ENCODE results near the gene NKX3-2. TPM values are rescaled to one million over a fixed set of nuclear protein-coding genes. Genes with fewer than 3 reads are reported as not detected.

The NKX3-2 gene
- total RNA-seq, 1 experiment from 2014 or later, result 1.2 TPM

- H3K36me3 ChIP-seq (ENCODE audit: control insufficient read depth, insufficient read depth, low read length), result no peaks in the 10 kb centered on the region
- TF ChIP-seq SIN3A (IDR thresholded peaks at IDR 0.05; ENCODE audit: borderline replicate concordance, insufficient read depth, low read depth, low read length), result no peak
- no peak for TF ChIP-seq TCF7L2 (IDR thresholded peaks at IDR 0.05; ENCODE audit: low read depth, low read length)
- TF ChIP-seq REST (IDR thresholded peaks at IDR 0.05; ENCODE audit: insufficient read depth in 1 of 2, low read depth in 2 of 2, low read length in 1 of 2), result no peak
- TF ChIP-seq CTCF (IDR thresholded peaks at IDR 0.05), result no peak
- TF ChIP-seq POLR2AphosphoS5 (IDR thresholded peaks at IDR 0.05; ENCODE audit: low read depth, low read length), result no peak
- no peak for ATAC-seq
- in situ Hi-C loops (cut with HindIII; ENCODE audit: low pct_unique_long_range_greater_than_20kb, low sequenced_read_pairs) (no loop called here), intact Hi-C loops (cut with micrococcal nuclease; ENCODE audit: unreplicated experiment) (no loop called here)
- no peak overlapping the region for H3K27ac ChIP-seq (ENCODE audit: low read length)
- no peaks in the 10 kb centered on the region for H3K4me1 ChIP-seq (ENCODE audit: control insufficient read depth, insufficient read depth, low read length)
- BruUV-seq (replicated peaks), result no TSS peak
- no peak for DNase-seq (ENCODE audit: low read depth, low spot score)
- POLR2A ChIA-PET, result no interaction called here
- H3K27me3 ChIP-seq (ENCODE audit: control insufficient read depth, insufficient read depth, low read length), result no peaks in the 10 kb centered on the region
- H3K4me3 ChIP-seq (ENCODE audit: low read depth in 2 of 2, low read length in 2 of 2), result no peak overlapping the region
- no peaks in the 10 kb centered on the region for H3K9me3 ChIP-seq (ENCODE audit: control insufficient read depth, insufficient read depth, low read depth, low read length)
- CTCF ChIA-PET, result no interaction called here
Measured at GRCh38 chr4:13536607-13537006, 7.7 kb downstream of the NKX3-2 start.

- CTCF ChIA-PET, result no interaction called here
- Histone ChIP-seq H3K27me3 (ENCODE audit: control insufficient read depth, insufficient read depth, low read length) (no peaks in the 10 kb centered on the region), H3K9me3 (ENCODE audit: control insufficient read depth, insufficient read depth, low read depth, low read length) (no peaks in the 10 kb centered on the region), H3K36me3 (ENCODE audit: control insufficient read depth, insufficient read depth, low read length) (no peaks in the 10 kb centered on the region), H3K4me3 (ENCODE audit: low read depth in 2 of 2, low read length in 2 of 2) (no peak overlapping the region), H3K4me1 (ENCODE audit: control insufficient read depth, insufficient read depth, low read length) (no peaks in the 10 kb centered on the region), H3K27ac (ENCODE audit: low read length) (no peak overlapping the region)
- ATAC-seq (no peak), DNase-seq (ENCODE audit: low read depth, low spot score) (no peak)
- intact Hi-C loops (cut with micrococcal nuclease; ENCODE audit: unreplicated experiment), result no loop called here
- POLR2A ChIA-PET, result no interaction called here
- no peak for TF ChIP-seq TCF7L2 (IDR thresholded peaks at IDR 0.05; ENCODE audit: low read depth, low read length)
- no peak for TF ChIP-seq SIN3A (IDR thresholded peaks at IDR 0.05; ENCODE audit: borderline replicate concordance, insufficient read depth, low read depth, low read length)
- TF ChIP-seq REST (IDR thresholded peaks at IDR 0.05; ENCODE audit: insufficient read depth in 1 of 2, low read depth in 2 of 2, low read length in 1 of 2), result no peak
- TF ChIP-seq POLR2AphosphoS5 (IDR thresholded peaks at IDR 0.05; ENCODE audit: low read depth, low read length), result no peak
- TF ChIP-seq CTCF (IDR thresholded peaks at IDR 0.05), result no peak
- in situ Hi-C loops (cut with HindIII; ENCODE audit: low pct_unique_long_range_greater_than_20kb, low sequenced_read_pairs), result no loop called here
- no TSS peak for BruUV-seq (replicated peaks)
Measured at GRCh38 chr4:13535708-13536361, 8.5 kb downstream of the NKX3-2 start.
